ENCODE data around the gene ATXN2. TPM values are rescaled to one million over a fixed set of nuclear protein-coding genes. Genes with fewer than 3 reads are reported as not detected.
"Not testable (repeated sequence)": the region's sequence is repeated elsewhere in the genome, so short reads cannot be mapped to it uniquely, and the experiment has no call there.

The ATXN2 gene
- total RNA-seq, 1 experiment from 2014 or later = 72.9 TPM

- Histone ChIP-seq H2BK12ac (ENCODE audit: insufficient read length, low read depth, low read length) (no peak overlapping the region), H3K23me2 (ENCODE audit: insufficient read length, low read depth, low read length, poor library complexity, severe bottlenecking) (no peaks in the 10 kb centered on the region), H3K79me2 (ENCODE audit: insufficient read depth, low read length) (no peaks in the 10 kb centered on the region; the same call in 1 of the 2 replicates), H3K18ac (ENCODE audit: insufficient read length, low read depth, low read length) (no peak overlapping the region), H3T11ph (ENCODE audit: low read length) (no peak overlapping the region), H3K27me3 (ENCODE audit: insufficient read depth, low read length) (no peaks in the 10 kb centered on the region), H4K20me1 (ENCODE audit: control insufficient read depth, insufficient read depth, insufficient read length) (no peaks in the 10 kb centered on the region), H2AK5ac (ENCODE audit: insufficient read length, low read length) (no peak overlapping the region), H3K4me2 (ENCODE audit: insufficient read depth, insufficient read length, low read length) (no peak overlapping the region), H2BK15ac (ENCODE audit: low read depth, low read length) (no peak overlapping the region), H2BK20ac (ENCODE audit: low read depth, low read length, poor library complexity, severe bottlenecking) (no peak overlapping the region), H3K4ac (ENCODE audit: low read depth, low read length) (no peak overlapping the region), H3K23ac (ENCODE audit: insufficient read length, low read depth, low read length) (no peak overlapping the region), H3K9ac (ENCODE audit: extremely low read depth, insufficient read length, low read length) (no peak overlapping the region), H3K27ac (ENCODE audit: insufficient read length, low read depth, low read length) (no peak overlapping the region), H2BK120ac (ENCODE audit: low read depth, low read length, poor library complexity, severe bottlenecking) (no peak overlapping the region), H3K9me3 (ENCODE audit: control insufficient read depth, low read depth, low read length) (no peaks in the 10 kb centered on the region), H3K14ac (ENCODE audit: insufficient read depth, low read length) (no peak overlapping the region), H4K91ac (ENCODE audit: insufficient read length, low read depth, low read length) (no peak overlapping the region), H3K56ac (ENCODE audit: insufficient read length, low read depth, low read length) (no peak overlapping the region), H2AFZ (ENCODE audit: low read length) (no peak overlapping the region), H2BK5ac (ENCODE audit: insufficient read length, low read length) (no peak overlapping the region), H3K79me1 (ENCODE audit: insufficient read depth, low read depth, low read length, poor library complexity, severe bottlenecking) (no peaks in the 10 kb centered on the region), H4K8ac (replicated peaks; ENCODE audit: insufficient read length, low read depth, low read length) (no peak overlapping the region), H3K4me1 (ENCODE audit: insufficient read depth, low read length) (no peaks in the 10 kb centered on the region), H4K5ac (ENCODE audit: insufficient read length, low read depth, low read length) (no peak overlapping the region)
- H3K36me3 Mint-ChIP-seq (ENCODE audit: insufficient read depth in 1 of 3, low read depth in 3 of 3) = peaks cover 3 to 23% (median 17%) of the 10 kb centered on the region in 3 experiments; a peak in 6 of 7 replicates
- no peaks in the 10 kb centered on the region for H3K27me3 Mint-ChIP-seq (ENCODE audit: low read depth)
- no peak for DNase-seq
- H3K4me3 Mint-ChIP-seq = no peak overlapping the region
- no peaks in the 10 kb centered on the region for H3K4me1 Mint-ChIP-seq
- no peaks in the 10 kb centered on the region for H3K9me3 Mint-ChIP-seq
- TF ChIP-seq, protein P1, sequence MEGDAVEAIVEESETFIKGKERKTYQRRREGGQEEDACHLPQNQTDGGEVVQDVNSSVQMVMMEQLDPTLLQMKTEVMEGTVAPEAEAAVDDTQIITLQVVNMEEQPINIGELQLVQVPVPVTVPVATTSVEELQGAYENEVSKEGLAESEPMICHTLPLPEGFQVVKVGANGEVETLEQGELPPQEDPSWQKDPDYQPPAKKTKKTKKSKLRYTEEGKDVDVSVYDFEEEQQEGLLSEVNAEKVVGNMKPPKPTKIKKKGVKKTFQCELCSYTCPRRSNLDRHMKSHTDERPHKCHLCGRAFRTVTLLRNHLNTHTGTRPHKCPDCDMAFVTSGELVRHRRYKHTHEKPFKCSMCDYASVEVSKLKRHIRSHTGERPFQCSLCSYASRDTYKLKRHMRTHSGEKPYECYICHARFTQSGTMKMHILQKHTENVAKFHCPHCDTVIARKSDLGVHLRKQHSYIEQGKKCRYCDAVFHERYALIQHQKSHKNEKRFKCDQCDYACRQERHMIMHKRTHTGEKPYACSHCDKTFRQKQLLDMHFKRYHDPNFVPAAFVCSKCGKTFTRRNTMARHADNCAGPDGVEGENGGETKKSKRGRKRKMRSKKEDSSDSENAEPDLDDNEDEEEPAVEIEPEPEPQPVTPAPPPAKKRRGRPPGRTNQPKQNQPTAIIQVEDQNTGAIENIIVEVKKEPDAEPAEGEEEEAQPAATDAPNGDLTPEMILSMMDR (conservative IDR thresholded peaks at IDR 0.05) = no peak
- no peak overlapping the region; a peak in 2 of 7 replicates for H3K27ac Mint-ChIP-seq
These were observed 136.8 kb downstream of the ATXN2 start for GRCh38 chr12:111462210-111462769.

- not testable (repeated sequence) for H3K56ac ChIP-seq (ENCODE audit: insufficient read length, low read depth, low read length); H4K8ac ChIP-seq (replicated peaks; ENCODE audit: insufficient read length, low read depth, low read length); H2AFZ ChIP-seq (ENCODE audit: low read length); H2BK120ac ChIP-seq (ENCODE audit: low read depth, low read length, poor library complexity, severe bottlenecking); H2BK5ac ChIP-seq (ENCODE audit: insufficient read length, low read length); DNase-seq; H3K9ac ChIP-seq (ENCODE audit: extremely low read depth, insufficient read length, low read length); H3K4ac ChIP-seq (ENCODE audit: low read depth, low read length); H3K4me1 ChIP-seq (ENCODE audit: insufficient read depth, low read length); H2BK12ac ChIP-seq (ENCODE audit: insufficient read length, low read depth, low read length); H3K9me3 ChIP-seq (ENCODE audit: control insufficient read depth, low read depth, low read length); H3K4me2 ChIP-seq (ENCODE audit: insufficient read depth, insufficient read length, low read length); H3K27me3 Mint-ChIP-seq (ENCODE audit: low read depth); H3K79me2 ChIP-seq (ENCODE audit: insufficient read depth, low read length); H3K27ac ChIP-seq (ENCODE audit: insufficient read length, low read depth, low read length); H3K9me3 Mint-ChIP-seq; H3K14ac ChIP-seq (ENCODE audit: insufficient read depth, low read length); H4K91ac ChIP-seq (ENCODE audit: insufficient read length, low read depth, low read length); H4K5ac ChIP-seq (ENCODE audit: insufficient read length, low read depth, low read length); H2BK15ac ChIP-seq (ENCODE audit: low read depth, low read length); H3K23ac ChIP-seq (ENCODE audit: insufficient read length, low read depth, low read length); H3K79me1 ChIP-seq (ENCODE audit: insufficient read depth, low read depth, low read length, poor library complexity, severe bottlenecking); H3K18ac ChIP-seq (ENCODE audit: insufficient read length, low read depth, low read length); H3K27me3 ChIP-seq (ENCODE audit: insufficient read depth, low read length); H3K27ac Mint-ChIP-seq; H4K20me1 ChIP-seq (ENCODE audit: control insufficient read depth, insufficient read depth, insufficient read length); H3K23me2 ChIP-seq (ENCODE audit: insufficient read length, low read depth, low read length, poor library complexity, severe bottlenecking); H3K4me1 Mint-ChIP-seq; H2AK5ac ChIP-seq (ENCODE audit: insufficient read length, low read length); H3T11ph ChIP-seq (ENCODE audit: low read length); H3K4me3 Mint-ChIP-seq; H2BK20ac ChIP-seq (ENCODE audit: low read depth, low read length, poor library complexity, severe bottlenecking)
- no CpG with 5 or more reads among the region's 11 CpGs for WGBS (ENCODE audit: extremely low coverage, insufficient read length, low lambda C conversion rate)
- H3K36me3 Mint-ChIP-seq (ENCODE audit: insufficient read depth in 1 of 3, low read depth in 3 of 3) = peaks cover 13 to 36% (median 27%) of the 10 kb centered on the region in 3 experiments; a peak in 6 of 7 replicates
These were observed 139.0 kb downstream of the ATXN2 start for GRCh38 chr12:111460111-111460510.

All from H9 (cell line).